ENCODE data around the gene NXPE1.
A peak's percentile ranks its signal among the peaks of the same experiment; 100 is the strongest.

NXPE1 gene

GRCh38 chr11:114571712-114572111 lies 12.0 kb upstream of the NXPE1 start:
- H3K36me3 ChIP-seq (replicated peaks in 1 of 2; ENCODE audit: control insufficient read depth in 2 of 2, insufficient read depth in 2 of 2, low read length in 2 of 2), result no peaks in the 10 kb centered on the region
- no CpG with 5 or more reads among the region's 1 CpG for WGBS, 2 donors (ENCODE audit: extremely low coverage in 2 of 2, insufficient read length in 2 of 2, insufficient replicate concordance in 1 of 2)
- no peak overlapping the region for H2BK15ac ChIP-seq (ENCODE audit: low read length)
- H2BK5ac ChIP-seq (ENCODE audit: low read length), result no peak overlapping the region
- H3K27me3 ChIP-seq (ENCODE audit: control insufficient read depth in 3 of 3, insufficient read depth in 3 of 3, low read depth in 1 of 3, low read length in 3 of 3), result no peaks in the 10 kb centered on the region
- no peak overlapping the region for H2BK120ac ChIP-seq (ENCODE audit: low read depth, low read length)
- no peak overlapping the region for H3K9ac ChIP-seq (ENCODE audit: low read depth, low read length, poor library complexity)
- no peak overlapping the region for H3K4me3 ChIP-seq (ENCODE audit: low read length in 2 of 2)
- no peak overlapping the region for H2BK12ac ChIP-seq (ENCODE audit: low read length)
- no peak overlapping the region for H3K23ac ChIP-seq (ENCODE audit: low read depth, low read length, poor library complexity)
- no peak for DNase-seq (ENCODE audit: low spot score)
- H2AK5ac ChIP-seq (ENCODE audit: low read depth, low read length), result no peak overlapping the region
- no peak overlapping the region for H3K14ac ChIP-seq (ENCODE audit: low read length)
- no peak overlapping the region for H4K91ac ChIP-seq (ENCODE audit: low read depth, low read length, poor library complexity)
- H3K4ac ChIP-seq (ENCODE audit: low read length), result no peak overlapping the region
- H3K4me2 ChIP-seq (ENCODE audit: insufficient read depth, low read length, poor library complexity, severe bottlenecking), result no peak overlapping the region
- H3K79me1 ChIP-seq (ENCODE audit: low read depth, low read length), result no peaks in the 10 kb centered on the region
- H3K4me1 ChIP-seq (ENCODE audit: control insufficient read depth in 2 of 2, insufficient read depth in 1 of 2, low read depth in 1 of 2, low read length in 2 of 2), result peaks cover 0 to 5% of the 10 kb centered on the region in 2 donors
- no peak overlapping the region for H3K27ac ChIP-seq (replicated peaks; ENCODE audit: low read length)
- no peak overlapping the region for H2AFZ ChIP-seq (ENCODE audit: low read length)
- no peak overlapping the region for H3K18ac ChIP-seq (ENCODE audit: low read length)
- H4K8ac ChIP-seq (ENCODE audit: low read depth, low read length), result no peak overlapping the region
- H3K9me3 ChIP-seq (replicated peaks in 1 of 2; ENCODE audit: control insufficient read depth in 2 of 2, insufficient read depth in 1 of 2, low read depth in 1 of 2, low read length in 2 of 2), result peaks cover 0 to 3% of the 10 kb centered on the region in 2 donors

GRCh38 chr11:114569801-114570200 lies 10.1 kb upstream of the NXPE1 start:
- Histone ChIP-seq H3K9me3 (replicated peaks in 1 of 2; ENCODE audit: control insufficient read depth in 2 of 2, insufficient read depth in 1 of 2, low read depth in 1 of 2, low read length in 2 of 2) (peaks cover 0 to 3% of the 10 kb centered on the region in 2 donors), H3K18ac (ENCODE audit: low read length) (no peak overlapping the region), H2AFZ (ENCODE audit: low read length) (no peak overlapping the region), H3K23ac (ENCODE audit: low read depth, low read length, poor library complexity) (no peak overlapping the region), H3K14ac (ENCODE audit: low read length) (no peak overlapping the region), H4K8ac (ENCODE audit: low read depth, low read length) (no peak overlapping the region), H2AK5ac (ENCODE audit: low read depth, low read length) (no peak overlapping the region), H3K4me3 (ENCODE audit: low read length in 2 of 2) (no peak overlapping the region), H4K91ac (ENCODE audit: low read depth, low read length, poor library complexity) (no peak overlapping the region), H2BK5ac (ENCODE audit: low read length) (no peak overlapping the region), H2BK15ac (ENCODE audit: low read length) (no peak overlapping the region), H3K27me3 (ENCODE audit: control insufficient read depth in 3 of 3, insufficient read depth in 3 of 3, low read depth in 1 of 3, low read length in 3 of 3) (no peaks in the 10 kb centered on the region), H3K36me3 (replicated peaks in 1 of 2; ENCODE audit: control insufficient read depth in 2 of 2, insufficient read depth in 2 of 2, low read length in 2 of 2) (no peaks in the 10 kb centered on the region), H2BK12ac (ENCODE audit: low read length) (no peak overlapping the region), H3K79me1 (ENCODE audit: low read depth, low read length) (no peaks in the 10 kb centered on the region), H3K4me2 (ENCODE audit: insufficient read depth, low read length, poor library complexity, severe bottlenecking) (no peak overlapping the region), H3K4ac (ENCODE audit: low read length) (no peak overlapping the region), H3K4me1 (ENCODE audit: control insufficient read depth in 2 of 2, insufficient read depth in 1 of 2, low read depth in 1 of 2, low read length in 2 of 2) (peaks cover 0 to 5% of the 10 kb centered on the region in 2 donors), H3K27ac (replicated peaks; ENCODE audit: low read length) (no peak overlapping the region), H3K9ac (ENCODE audit: low read depth, low read length, poor library complexity) (no peak overlapping the region), H2BK120ac (ENCODE audit: low read depth, low read length) (no peak overlapping the region)
- WGBS, 2 donors (ENCODE audit: extremely low coverage in 2 of 2, insufficient read length in 2 of 2, insufficient replicate concordance in 1 of 2), result no CpG with 5 or more reads among the region's 3 CpGs
- no peak for DNase-seq (ENCODE audit: low spot score)

- H2BK12ac ChIP-seq (ENCODE audit: low read length), result no peak overlapping the region
- H2BK120ac ChIP-seq (ENCODE audit: low read depth, low read length), result no peak overlapping the region
- H3K27me3 ChIP-seq (ENCODE audit: control insufficient read depth in 3 of 3, insufficient read depth in 3 of 3, low read depth in 1 of 3, low read length in 3 of 3), result no peaks in the 10 kb centered on the region
- no peaks in the 10 kb centered on the region for H3K79me1 ChIP-seq (ENCODE audit: low read depth, low read length)
- H3K4me3 ChIP-seq (ENCODE audit: low read length in 2 of 2), result no peak overlapping the region
- H3K9ac ChIP-seq (ENCODE audit: low read depth, low read length, poor library complexity), result no peak overlapping the region
- DNase-seq (ENCODE audit: low spot score), result peak; percentile 3
- no peaks in the 10 kb centered on the region for H3K36me3 ChIP-seq (replicated peaks in 1 of 2; ENCODE audit: control insufficient read depth in 2 of 2, insufficient read depth in 2 of 2, low read length in 2 of 2)
- H3K18ac ChIP-seq (ENCODE audit: low read length), result no peak overlapping the region
- no peak overlapping the region for H2BK15ac ChIP-seq (ENCODE audit: low read length)
- H3K4me2 ChIP-seq (ENCODE audit: insufficient read depth, low read length, poor library complexity, severe bottlenecking), result no peak overlapping the region
- H4K8ac ChIP-seq (ENCODE audit: low read depth, low read length), result no peak overlapping the region
- H3K27ac ChIP-seq (replicated peaks; ENCODE audit: low read length), result no peak overlapping the region
- WGBS, 2 donors (ENCODE audit: extremely low coverage in 2 of 2, insufficient read length in 2 of 2, insufficient replicate concordance in 1 of 2), result no CpG with 5 or more reads among the region's 2 CpGs
- H3K9me3 ChIP-seq (replicated peaks in 1 of 2; ENCODE audit: control insufficient read depth in 2 of 2, insufficient read depth in 1 of 2, low read depth in 1 of 2, low read length in 2 of 2), result peaks cover 0 to 3% of the 10 kb centered on the region in 2 donors
- no peak overlapping the region for H3K14ac ChIP-seq (ENCODE audit: low read length)
- no peak overlapping the region for H2AFZ ChIP-seq (ENCODE audit: low read length)
- H2AK5ac ChIP-seq (ENCODE audit: low read depth, low read length), result no peak overlapping the region
- H2BK5ac ChIP-seq (ENCODE audit: low read length), result no peak overlapping the region
- H3K23ac ChIP-seq (ENCODE audit: low read depth, low read length, poor library complexity), result no peak overlapping the region
- no peak overlapping the region for H4K91ac ChIP-seq (ENCODE audit: low read depth, low read length, poor library complexity)
- H3K4me1 ChIP-seq (ENCODE audit: control insufficient read depth in 2 of 2, insufficient read depth in 1 of 2, low read depth in 1 of 2, low read length in 2 of 2), result peaks cover 0 to 5% of the 10 kb centered on the region in 2 donors
- no peak overlapping the region for H3K4ac ChIP-seq (ENCODE audit: low read length)
Measured at GRCh38 chr11:114566276-114566675, 6.6 kb upstream of the NXPE1 start.

GRCh38 chr11:114564831-114565230 lies 5.2 kb upstream of the NXPE1 start:
- no peak overlapping the region for H3K4me3 ChIP-seq (ENCODE audit: low read length in 2 of 2)
- no peaks in the 10 kb centered on the region for H3K27me3 ChIP-seq (ENCODE audit: control insufficient read depth in 3 of 3, insufficient read depth in 3 of 3, low read depth in 1 of 3, low read length in 3 of 3)

More at GRCh38 chr11:114564831-114565230, 5.2 kb upstream of the NXPE1 start:
- Histone ChIP-seq H2BK5ac (ENCODE audit: low read length) (no peak overlapping the region), H3K9ac (ENCODE audit: low read depth, low read length, poor library complexity) (no peak overlapping the region), H4K8ac (ENCODE audit: low read depth, low read length) (no peak overlapping the region), H2AK5ac (ENCODE audit: low read depth, low read length) (no peak overlapping the region), H3K14ac (ENCODE audit: low read length) (no peak overlapping the region), H3K9me3 (replicated peaks in 1 of 2; ENCODE audit: control insufficient read depth in 2 of 2, insufficient read depth in 1 of 2, low read depth in 1 of 2, low read length in 2 of 2) (peaks cover 0 to 3% of the 10 kb centered on the region in 2 donors), H3K4ac (ENCODE audit: low read length) (no peak overlapping the region), H3K36me3 (replicated peaks in 1 of 2; ENCODE audit: control insufficient read depth in 2 of 2, insufficient read depth in 2 of 2, low read length in 2 of 2) (no peaks in the 10 kb centered on the region), H3K4me1 (ENCODE audit: control insufficient read depth in 2 of 2, insufficient read depth in 1 of 2, low read depth in 1 of 2, low read length in 2 of 2) (peaks cover 0 to 5% of the 10 kb centered on the region in 2 donors), H2BK120ac (ENCODE audit: low read depth, low read length) (no peak overlapping the region), H3K23ac (ENCODE audit: low read depth, low read length, poor library complexity) (no peak overlapping the region), H4K91ac (ENCODE audit: low read depth, low read length, poor library complexity) (no peak overlapping the region), H3K4me2 (ENCODE audit: insufficient read depth, low read length, poor library complexity, severe bottlenecking) (no peak overlapping the region), H3K18ac (ENCODE audit: low read length) (no peak overlapping the region), H2BK15ac (ENCODE audit: low read length) (no peak overlapping the region), H3K27ac (replicated peaks; ENCODE audit: low read length) (no peak overlapping the region), H2AFZ (ENCODE audit: low read length) (no peak overlapping the region), H3K79me1 (ENCODE audit: low read depth, low read length) (no peaks in the 10 kb centered on the region), H2BK12ac (ENCODE audit: low read length) (no peak overlapping the region)
- WGBS, 2 donors (ENCODE audit: extremely low coverage in 2 of 2, insufficient read length in 2 of 2, insufficient replicate concordance in 1 of 2), result no CpG with 5 or more reads among the region's 1 CpG
- no peak for DNase-seq (ENCODE audit: low spot score)
